Ectodermal cell (in vitro differentiated cells): ENCODE results near the gene DCAF8L2. TPM values are rescaled to one million over a fixed set of nuclear protein-coding genes. Genes with fewer than 3 reads are reported as not detected.
"Not testable (repeated sequence)": the region's sequence is repeated elsewhere in the genome, so short reads cannot be mapped to it uniquely, and the experiment has no call there.

ENCODE experiments used
- H3K27ac ChIP-seq: 2 replicates; pipeline ENCODE4 v1.7.0; 2013; ENCODE audit warnings: mild to moderate bottlenecking, low read depth, low read length; ENCODE audit not compliant: insufficient read depth, poor library complexity, severe bottlenecking
- H3K27me3 ChIP-seq: 2 replicates; pipeline ENCODE4 v1.7.0; 2013; ENCODE audit warnings: mild to moderate bottlenecking, low read length; ENCODE audit not compliant: insufficient read depth, control insufficient read depth, poor library complexity, severe bottlenecking
- H3K36me3 ChIP-seq: one replicate; pipeline ENCODE4 v1.7.0; 2013; ENCODE audit warnings: low read length; ENCODE audit not compliant: control insufficient read depth, insufficient read depth
- H3K4me1 ChIP-seq: one replicate; pipeline ENCODE4 v1.7.0; 2013; ENCODE audit warnings: low read length; ENCODE audit not compliant: control insufficient read depth, insufficient read depth
- H3K4me3 ChIP-seq: 2 replicates; pipeline ENCODE4 v1.7.0; 2013; ENCODE audit warnings: low read depth, low read length, control low read depth; ENCODE audit not compliant: insufficient read depth
- H3K9me3 ChIP-seq: 2 replicates; pipeline ENCODE4 v1.7.0; 2013; ENCODE audit warnings: mild to moderate bottlenecking, low read length, moderate library complexity; ENCODE audit not compliant: control insufficient read depth
- WGBS, 2 experiments: methylation state at CpG; one replicate each; pipeline ENCODE4 v1.1.7; 2013; ENCODE audit warnings: missing lambda C conversion rate in 2 of 2; 5-methylcytosine and 5-hydroxymethylcytosine counted together
- polyA plus RNA-seq, 4 experiments: library from polyadenylated mRNA; stranded (reverse); fragments of 50-300 nt; gene quantifications; one replicate each; pipeline ENCODE4 v1.2.3, GENCODE V29; 2013

Gene DCAF8L2
- polyA plus RNA-seq (2013, experiment 1 of 4): not detected
- not detected for polyA plus RNA-seq (2013, experiment 2 of 4)
- polyA plus RNA-seq (2013, experiment 3 of 4): not detected
- polyA plus RNA-seq (2013, experiment 4 of 4): not detected

DNA sequence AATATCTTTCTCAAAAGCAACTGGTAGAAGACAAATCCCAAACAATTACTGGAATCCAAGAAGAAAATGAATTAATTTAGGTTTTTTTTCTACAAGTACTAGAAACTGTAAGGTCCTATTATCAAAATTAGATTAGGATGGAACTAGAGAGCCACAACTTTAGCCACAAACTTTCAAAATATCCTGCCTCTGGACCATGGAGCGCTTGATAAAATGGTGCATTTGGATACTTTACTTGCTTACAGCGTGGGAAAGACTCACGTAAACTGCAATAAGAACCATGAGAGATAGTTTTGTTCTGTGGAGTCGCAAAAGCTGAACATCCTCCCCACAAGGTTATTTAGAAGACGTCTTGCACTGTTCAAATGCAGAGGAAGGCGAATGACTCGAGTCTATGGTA, at the start of gene DCAF8L2:
DCAF8L2 (plus strand) TSS at position 301 of the 400 bp plus-strand sequence. CDS start 156,552 bp downstream, outside the sequence.
- no peak within 1 kb of the TSS for H3K27ac ChIP-seq
- H3K36me3 ChIP-seq: no peaks in the 10 kb centered on the region
- no peaks in the 10 kb centered on the region for H3K4me1 ChIP-seq
- H3K27me3 ChIP-seq: no peaks in the 10 kb centered on the region
- no peak within 1 kb of the TSS for H3K4me3 ChIP-seq
- WGBS, 2 experiments: 91 to 97% methylated on average over 7 of the region's 7 CpGs
- no peaks in the 10 kb centered on the region for H3K9me3 ChIP-seq

DNA sequence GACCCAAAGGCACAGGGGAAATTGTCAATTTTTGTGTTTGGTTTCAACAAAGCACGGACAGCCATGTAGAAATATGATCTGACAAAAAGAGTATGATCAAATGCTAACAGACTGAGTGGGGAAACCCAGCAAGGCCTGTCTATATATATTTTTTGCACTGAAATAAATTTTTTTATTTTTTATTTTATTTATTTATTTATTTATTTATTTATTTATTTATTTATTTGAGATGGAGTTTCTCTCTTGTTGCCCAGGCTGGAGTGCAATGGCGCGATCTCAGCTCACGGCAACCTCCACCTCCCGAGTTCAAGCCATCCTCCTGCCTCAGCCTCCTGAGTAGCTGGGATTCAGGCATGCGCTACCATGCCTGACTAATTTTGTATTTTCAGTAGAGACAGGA, 49.0 kb upstream of the DCAF8L2 start:
- H3K9me3 ChIP-seq, H3K27me3 ChIP-seq, H3K27ac ChIP-seq, H3K36me3 ChIP-seq, H3K4me3 ChIP-seq, H3K4me1 ChIP-seq: not testable (repeated sequence)
- WGBS, 2 experiments: 95 to 100% methylated on average over 3 to 6 of the region's 6 CpGs

DNA sequence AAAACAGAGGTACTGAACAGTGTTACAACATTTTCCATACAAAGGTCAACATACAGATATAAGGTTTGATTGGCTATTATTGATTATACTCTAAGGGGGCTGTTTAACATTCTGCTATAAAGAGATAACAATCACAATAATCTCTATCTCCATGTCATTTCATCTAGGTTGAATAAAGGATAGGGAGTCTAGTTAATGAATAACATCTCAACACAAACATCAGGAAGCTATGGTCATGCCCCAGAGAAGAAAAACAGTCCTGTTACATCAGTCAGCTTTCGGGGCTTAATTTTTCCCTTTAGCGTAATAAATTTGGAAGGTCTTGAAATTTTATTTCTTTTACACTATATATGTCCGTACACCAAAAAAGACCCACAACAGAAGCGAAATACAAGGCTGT, 41.5 kb upstream of the DCAF8L2 start:
- no peak overlapping the region for H3K27ac ChIP-seq
- H3K4me3 ChIP-seq: no peak overlapping the region
- no peaks in the 10 kb centered on the region for H3K36me3 ChIP-seq
- WGBS, 2 experiments: 100% methylated on average over 2 of the region's 4 CpGs; no CpG with 5 or more reads in 1 of the 2 experiments
- H3K27me3 ChIP-seq: no peaks in the 10 kb centered on the region
- H3K4me1 ChIP-seq: no peaks in the 10 kb centered on the region
- no peaks in the 10 kb centered on the region for H3K9me3 ChIP-seq

DNA sequence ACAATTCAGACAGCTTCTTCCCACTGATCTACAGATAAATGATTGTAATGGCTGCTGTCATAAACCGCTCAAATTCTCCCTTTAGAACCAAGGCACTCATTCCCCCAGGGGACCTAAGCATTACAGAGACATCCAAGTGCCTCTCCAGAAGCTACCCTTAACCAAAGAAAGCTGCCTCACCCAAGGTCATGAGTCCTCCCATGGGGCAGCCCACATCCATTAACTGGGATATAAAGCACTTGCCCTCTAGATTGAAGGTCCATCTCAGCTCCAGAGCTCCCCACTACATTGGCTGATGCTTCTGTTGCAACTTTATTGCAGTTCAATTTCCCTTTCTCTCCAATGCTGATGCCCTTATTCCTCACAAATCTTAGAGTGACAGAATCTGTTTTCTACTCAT, 40.5 kb upstream of the DCAF8L2 start:
- Histone ChIP-seq H3K27ac (no peak overlapping the region), H3K4me3 (no peak overlapping the region), H3K27me3 (no peaks in the 10 kb centered on the region), H3K4me1 (no peaks in the 10 kb centered on the region), H3K9me3 (no peaks in the 10 kb centered on the region), H3K36me3 (no peaks in the 10 kb centered on the region)
- 82 to 100% methylated on average over 1 of the region's 1 CpG for WGBS, 2 experiments

DNA sequence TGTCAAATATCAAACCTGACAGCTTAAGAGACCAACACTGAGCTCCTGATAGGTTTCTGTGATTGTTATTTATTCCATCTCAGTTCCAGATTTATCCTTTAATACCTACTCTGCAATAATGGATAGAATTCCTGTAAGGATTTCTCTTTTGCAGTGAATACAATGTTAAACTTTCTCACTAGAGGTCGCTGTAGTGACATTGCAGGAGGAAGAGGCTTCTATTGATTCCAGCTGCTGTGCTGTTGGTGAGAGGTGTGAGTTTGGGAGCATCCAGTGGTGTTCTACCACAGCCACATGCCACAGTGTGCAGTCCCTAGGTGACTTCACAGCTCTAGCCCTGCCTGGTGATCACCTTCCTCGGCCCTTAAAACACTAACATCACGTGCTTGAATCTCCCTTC, 34.6 kb upstream of the DCAF8L2 start:
- 36 to 39% methylated on average over 3 of the region's 3 CpGs for WGBS, 2 experiments
- no peak overlapping the region for H3K4me3 ChIP-seq
- H3K4me1 ChIP-seq: no peaks in the 10 kb centered on the region
- H3K36me3 ChIP-seq: no peaks in the 10 kb centered on the region
- H3K27me3 ChIP-seq: no peaks in the 10 kb centered on the region
- no peak overlapping the region for H3K27ac ChIP-seq
- H3K9me3 ChIP-seq: no peaks in the 10 kb centered on the region

DNA sequence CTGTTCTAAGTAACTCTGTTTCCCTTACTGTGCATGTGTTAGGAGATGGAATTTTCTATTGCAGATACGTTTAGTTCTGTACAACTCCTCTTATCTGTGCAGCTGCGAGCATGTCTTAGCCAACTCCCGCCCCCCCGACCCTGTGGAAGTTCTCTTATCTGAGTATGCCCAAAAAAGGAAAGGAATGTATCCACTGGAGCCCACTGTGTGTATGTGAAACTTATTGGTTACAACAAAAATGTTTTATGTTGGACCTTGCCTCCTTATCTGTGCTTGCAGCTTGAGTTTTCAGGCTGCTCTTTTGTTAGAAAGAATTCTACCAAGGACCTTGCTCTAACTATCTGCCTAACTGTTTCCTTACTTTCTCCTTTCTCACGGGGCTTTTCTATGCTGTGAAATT, 24.2 kb upstream of the DCAF8L2 start:
- 76 to 84% methylated on average over 3 to 4 of the region's 5 CpGs for WGBS, 2 experiments
- Histone ChIP-seq H3K4me1 (no peaks in the 10 kb centered on the region), H3K27ac (no peak overlapping the region), H3K36me3 (no peaks in the 10 kb centered on the region), H3K9me3 (no peaks in the 10 kb centered on the region), H3K27me3 (no peaks in the 10 kb centered on the region), H3K4me3 (no peak overlapping the region)

DNA sequence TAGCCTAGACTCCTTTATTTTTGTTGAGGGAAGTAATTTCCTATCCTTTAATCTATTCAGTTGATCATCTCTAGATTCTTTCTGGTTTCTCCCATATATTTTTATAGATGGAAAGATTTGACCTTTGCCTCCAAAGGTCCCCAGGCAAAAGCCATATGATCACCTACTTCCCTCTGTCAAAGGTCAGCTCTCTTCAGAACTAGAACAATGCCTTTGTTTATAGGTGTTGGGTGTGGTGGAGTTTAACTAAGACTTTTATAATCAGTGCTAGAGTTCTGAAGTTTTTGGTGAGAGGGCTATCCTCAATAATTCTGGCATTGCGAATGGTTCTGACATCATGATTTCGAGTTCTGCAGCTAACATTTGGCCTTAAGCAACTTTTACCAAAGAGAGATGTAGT, 19.0 kb upstream of the DCAF8L2 start:
- 93 to 100% methylated on average over 2 of the region's 2 CpGs for WGBS, 2 experiments
- Histone ChIP-seq H3K4me3 (no peak overlapping the region), H3K9me3 (no peaks in the 10 kb centered on the region), H3K27me3 (no peaks in the 10 kb centered on the region), H3K27ac (no peak overlapping the region), H3K36me3 (no peaks in the 10 kb centered on the region), H3K4me1 (no peaks in the 10 kb centered on the region)

DNA sequence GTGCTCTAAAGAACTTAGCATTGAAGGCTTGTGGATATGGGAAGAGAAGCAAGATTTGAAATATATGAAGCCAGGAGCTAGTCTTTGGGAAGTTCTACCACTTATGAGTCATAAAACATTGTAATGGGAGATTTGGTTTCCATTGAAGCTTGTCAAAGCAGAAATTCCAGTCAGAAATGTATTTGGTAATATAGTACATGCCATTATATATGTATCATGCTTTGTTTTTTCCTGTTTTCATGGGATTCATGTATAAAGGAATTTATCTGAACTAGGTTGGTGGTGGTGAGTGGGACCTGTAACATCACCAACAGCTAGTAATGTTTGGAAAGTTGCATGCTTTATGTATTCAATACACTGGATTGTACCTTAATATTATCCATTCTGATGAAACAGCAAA, 14.6 kb upstream of the DCAF8L2 start:
- Histone ChIP-seq H3K36me3 (no peaks in the 10 kb centered on the region), H3K27me3 (no peaks in the 10 kb centered on the region), H3K4me1 (no peaks in the 10 kb centered on the region), H3K27ac (no peak overlapping the region), H3K9me3 (no peaks in the 10 kb centered on the region), H3K4me3 (no peak overlapping the region)

DNA sequence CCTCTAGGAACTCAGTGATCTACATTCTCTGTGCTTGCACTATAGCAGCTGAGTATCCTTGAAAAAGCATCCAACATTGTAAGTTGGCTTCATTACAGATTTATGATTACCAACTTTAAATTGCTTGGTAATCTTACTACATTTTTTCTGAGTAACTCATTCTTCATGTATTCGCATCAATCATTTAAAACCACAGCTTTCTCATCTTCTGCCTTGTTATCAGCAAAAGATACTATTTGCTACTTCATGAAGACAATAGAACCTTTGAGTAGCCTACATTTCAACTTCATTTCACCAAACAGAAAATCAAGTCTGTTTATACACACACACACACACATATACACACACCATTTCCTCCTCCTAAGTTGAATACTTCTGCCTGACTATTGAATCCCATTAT, 6.2 kb upstream of the DCAF8L2 start:
- H3K27ac ChIP-seq: no peak overlapping the region
- H3K4me1 ChIP-seq: no peaks in the 10 kb centered on the region
- H3K27me3 ChIP-seq: no peaks in the 10 kb centered on the region
- no peaks in the 10 kb centered on the region for H3K9me3 ChIP-seq
- no peak overlapping the region for H3K4me3 ChIP-seq
- WGBS, 2 experiments: 95 to 97% methylated on average over 1 of the region's 1 CpG
- H3K36me3 ChIP-seq: no peaks in the 10 kb centered on the region

DNA sequence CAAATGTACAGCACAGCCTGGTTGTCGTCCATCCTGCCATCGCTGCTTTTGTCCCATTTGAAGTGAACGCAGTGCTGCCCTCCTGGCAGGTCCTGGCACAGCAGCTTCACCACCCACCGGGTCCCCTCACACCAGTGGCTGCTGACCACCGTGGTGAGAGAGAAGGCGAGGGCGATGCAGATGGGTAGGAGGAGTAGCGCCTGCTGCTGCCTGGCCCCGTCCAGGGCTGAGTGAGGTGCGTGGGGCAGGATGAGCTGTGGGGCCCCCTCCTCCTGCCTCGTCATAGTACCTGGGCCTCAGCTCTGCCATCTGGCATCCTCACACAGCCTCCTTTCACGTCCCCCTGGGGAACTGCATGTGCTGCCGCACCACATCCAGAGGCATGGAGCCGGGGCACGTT, 1.8 kb downstream of the DCAF8L2 start:
- 81 to 88% methylated on average over 15 of the region's 15 CpGs for WGBS, 2 experiments
- no peaks in the 10 kb centered on the region for H3K9me3 ChIP-seq
- H3K27ac ChIP-seq: no peak overlapping the region
- no peak overlapping the region for H3K4me3 ChIP-seq
- H3K27me3 ChIP-seq: no peaks in the 10 kb centered on the region
- H3K4me1 ChIP-seq: no peaks in the 10 kb centered on the region
- H3K36me3 ChIP-seq: no peaks in the 10 kb centered on the region

DNA sequence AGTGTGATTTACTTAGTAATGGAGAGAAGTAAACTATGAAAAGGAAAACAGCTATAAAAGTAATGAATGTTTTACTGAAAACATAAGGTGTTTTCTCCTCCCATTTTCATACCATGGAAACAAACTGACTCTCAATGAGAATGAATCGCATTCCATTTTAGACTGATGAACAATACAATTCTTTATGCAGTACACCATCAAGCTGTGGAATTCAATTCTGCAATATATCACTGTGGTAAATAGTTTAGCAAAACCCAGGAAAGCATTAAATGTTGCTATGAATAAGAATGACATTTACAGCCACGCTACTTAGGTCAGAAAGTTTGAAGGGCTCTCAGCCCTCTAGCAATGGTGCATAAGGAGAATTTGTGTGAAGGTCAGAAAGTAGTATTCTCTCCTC, 7.4 kb downstream of the DCAF8L2 start:
- Histone ChIP-seq H3K27ac (no peak overlapping the region), H3K4me1 (no peaks in the 10 kb centered on the region), H3K9me3 (no peaks in the 10 kb centered on the region), H3K27me3 (no peaks in the 10 kb centered on the region), H3K36me3 (no peaks in the 10 kb centered on the region), H3K4me3 (no peak overlapping the region)
- WGBS, 2 experiments: 100% methylated on average over 1 to 2 of the region's 2 CpGs
